H9 (cell line): ENCODE measurements around the gene MAP1LC3B. TPM values are rescaled to one million over a fixed set of nuclear protein-coding genes. Genes with fewer than 3 reads are reported as not detected.

ENCODE experiments used
- DNase-seq: peaks from one replicate; pipeline ENCODE4 v3.0.0-alpha.2; 2017
- H2AFZ ChIP-seq: one replicate; pipeline ENCODE4 v1.6.1; 2013; ENCODE audit warnings: mild to moderate bottlenecking, low read length, control low read depth, moderate library complexity
- H2AK5ac ChIP-seq: 2 replicates; pipeline ENCODE4 v1.6.1; 2013; ENCODE audit warnings: low read length, control low read depth, mixed read lengths; ENCODE audit not compliant: insufficient read length
- H2BK120ac ChIP-seq: one replicate; pipeline ENCODE4 v1.6.1; 2013; ENCODE audit warnings: low read depth, mild to moderate bottlenecking, low read length, control low read depth, inconsistent platforms; ENCODE audit not compliant: poor library complexity, severe bottlenecking
- H2BK12ac ChIP-seq: 2 replicates; pipeline ENCODE4 v1.6.1; 2013; ENCODE audit warnings: low read length, control low read depth, mixed read lengths, low read depth; ENCODE audit not compliant: insufficient read length
- H2BK15ac ChIP-seq: 2 replicates; pipeline ENCODE4 v1.6.1; 2013; ENCODE audit warnings: low read depth, low read length, control low read depth
- H2BK20ac ChIP-seq: one replicate; pipeline ENCODE4 v1.6.1; 2013; ENCODE audit warnings: low read depth, mild to moderate bottlenecking, low read length, control low read depth, inconsistent platforms; ENCODE audit not compliant: poor library complexity, severe bottlenecking
- H2BK5ac ChIP-seq: 2 replicates; pipeline ENCODE4 v1.6.1; 2013; ENCODE audit warnings: low read length, control low read depth, mixed read lengths; ENCODE audit not compliant: insufficient read length
- H3K14ac ChIP-seq: 2 replicates; pipeline ENCODE4 v1.6.1; 2013; ENCODE audit warnings: low read length, control low read depth; ENCODE audit not compliant: insufficient read depth
- H3K18ac ChIP-seq: 2 replicates; pipeline ENCODE4 v1.6.1; 2013; ENCODE audit warnings: low read depth, mild to moderate bottlenecking, mixed read lengths, low read length, control low read depth; ENCODE audit not compliant: insufficient read length
- H3K23ac ChIP-seq: 2 replicates; pipeline ENCODE4 v1.6.1; 2013; ENCODE audit warnings: low read length, control low read depth, mixed read lengths, low read depth; ENCODE audit not compliant: insufficient read length
- H3K23me2 ChIP-seq: 2 replicates; pipeline ENCODE4 v1.6.1; 2013; ENCODE audit warnings: low read depth, mild to moderate bottlenecking, mixed read lengths, low read length, control low read depth; ENCODE audit not compliant: insufficient read length, poor library complexity, severe bottlenecking
- H3K27ac ChIP-seq: 2 replicates; pipeline ENCODE4 v1.5.1; 2013; ENCODE audit warnings: low read length, control low read depth, mixed read lengths, low read depth; ENCODE audit not compliant: insufficient read length
- H3K27me3 ChIP-seq: 2 replicates; pipeline ENCODE4 v1.6.1; 2013; ENCODE audit warnings: low read length, control low read depth, inconsistent platforms; ENCODE audit not compliant: insufficient read depth
- H3K4ac ChIP-seq: 2 replicates; pipeline ENCODE4 v1.6.1; 2013; ENCODE audit warnings: low read depth, mild to moderate bottlenecking, control low read depth, inconsistent platforms, low read length, moderate library complexity
- H3K4me1 ChIP-seq: 2 replicates; pipeline ENCODE4 v1.6.1; 2013; ENCODE audit warnings: low read length, control low read depth, inconsistent platforms; ENCODE audit not compliant: insufficient read depth
- H3K4me2 ChIP-seq: 2 replicates; pipeline ENCODE4 v1.6.1; 2013; ENCODE audit warnings: low read length, control low read depth, mixed read lengths; ENCODE audit not compliant: insufficient read length, insufficient read depth
- H3K56ac ChIP-seq: 2 replicates; pipeline ENCODE4 v1.6.1; 2013; ENCODE audit warnings: low read depth, mild to moderate bottlenecking, mixed read lengths, low read length, control low read depth; ENCODE audit not compliant: insufficient read length
- H3K79me1 ChIP-seq: 2 replicates; pipeline ENCODE4 v1.6.1; 2013; ENCODE audit warnings: low read depth, mild to moderate bottlenecking, moderate library complexity, low read length, control low read depth, inconsistent platforms; ENCODE audit not compliant: insufficient read depth, poor library complexity, severe bottlenecking
- H3K79me2 ChIP-seq: 2 replicates; pipeline ENCODE4 v1.6.1; 2013; ENCODE audit warnings: low read length, control low read depth, inconsistent platforms; ENCODE audit not compliant: insufficient read depth
- H3K9ac ChIP-seq: 2 replicates; pipeline ENCODE4 v1.6.1; 2013; ENCODE audit warnings: low read length, control low read depth, mixed read lengths; ENCODE audit not compliant: insufficient read length; ENCODE audit errors: extremely low read depth
- H3K9me3 ChIP-seq: one replicate; pipeline ENCODE4 v1.6.1; 2013; ENCODE audit warnings: low read depth, low read length, inconsistent platforms; ENCODE audit not compliant: control insufficient read depth
- H3T11ph ChIP-seq: one replicate; pipeline ENCODE4 v1.6.1; 2013; ENCODE audit warnings: mild to moderate bottlenecking, low read length, control low read depth, inconsistent platforms
- H4K20me1 ChIP-seq: one replicate; pipeline ENCODE4 v1.6.1; 2013; ENCODE audit not compliant: control insufficient read depth, insufficient read length, insufficient read depth
- H4K5ac ChIP-seq: 2 replicates; pipeline ENCODE4 v1.6.1; 2013; ENCODE audit warnings: low read depth, mild to moderate bottlenecking, mixed read lengths, low read length, control low read depth; ENCODE audit not compliant: insufficient read length
- H4K8ac ChIP-seq: replicated peaks from 2 replicates; pipeline ENCODE4 v1.6.1; 2013; ENCODE audit warnings: low read length, control low read depth, mixed read lengths, low read depth; ENCODE audit not compliant: insufficient read length
- H4K91ac ChIP-seq: 2 replicates; pipeline ENCODE4 v1.6.1; 2013; ENCODE audit warnings: low read depth, mild to moderate bottlenecking, moderate library complexity, mixed read lengths, low read length, control low read depth; ENCODE audit not compliant: insufficient read length
- H3K27ac Mint-ChIP-seq, 3 experiments: 2 replicates in 2 of 3; 3 replicates in 1 of 3; pipeline ENCODE4 v1.8.0; 2020 to 2021; ENCODE audit warnings: mixed read lengths in 3 of 3, mild to moderate bottlenecking in 1 of 3, moderate library complexity in 1 of 3
- H3K27me3 Mint-ChIP-seq: 2 replicates; pipeline ENCODE4 v1.8.0; 2021; ENCODE audit warnings: low read depth, mild to moderate bottlenecking, moderate library complexity, mixed read lengths
- H3K36me3 Mint-ChIP-seq, 3 experiments: 2 replicates in 2 of 3; 3 replicates in 1 of 3; pipeline ENCODE4 v1.8.0; 2020 to 2021; ENCODE audit warnings: low read depth in 3 of 3, mixed read lengths in 3 of 3; ENCODE audit not compliant: insufficient read depth in 1 of 3
- H3K4me1 Mint-ChIP-seq, 2 experiments: 2 replicates each; pipeline ENCODE4 v1.8.0; 2020; ENCODE audit warnings: mixed read lengths in 2 of 2
- H3K4me3 Mint-ChIP-seq, 2 experiments: 2 replicates in 1 of 2; 3 replicates in 1 of 2; pipeline ENCODE4 v1.8.0; 2020 to 2021; ENCODE audit warnings: mild to moderate bottlenecking in 2 of 2, mixed read lengths in 2 of 2, moderate library complexity in 1 of 2
- H3K9me3 Mint-ChIP-seq, 2 experiments: 2 replicates in 1 of 2; 3 replicates in 1 of 2; pipeline ENCODE4 v1.8.0; 2020; ENCODE audit warnings: mild to moderate bottlenecking in 2 of 2, mixed read lengths in 2 of 2, moderate library complexity in 1 of 2
- WGBS: extraction: QIAGEN DNeasy Blood & Tissue Kit; methylation state at CpG from one replicate; pipeline ENCODE4 v1.1.7; 2013; ENCODE audit warnings: missing lambda C conversion rate, low lambda C conversion rate, mixed read lengths; ENCODE audit not compliant: insufficient read length; ENCODE audit errors: extremely low coverage; 5-methylcytosine and 5-hydroxymethylcytosine counted together
- total RNA-seq: library from RNA; stranded (reverse); gene quantifications from 2 replicates; pipeline ENCODE4 v1.2.1, GENCODE V29; 2021
- TF ChIP-seq, protein P1 (sequence below): fragments of 200-600 bp; sonication (generic); conservative IDR thresholded peaks from 3 replicates; pipeline ENCODE4 v1.8.0; 2021; ENCODE audit warnings: antibody characterized with exemption, mild to moderate bottlenecking

MAP1LC3B gene
- total RNA-seq, 1 experiment from 2014 or later: 47.1 TPM

DNA sequence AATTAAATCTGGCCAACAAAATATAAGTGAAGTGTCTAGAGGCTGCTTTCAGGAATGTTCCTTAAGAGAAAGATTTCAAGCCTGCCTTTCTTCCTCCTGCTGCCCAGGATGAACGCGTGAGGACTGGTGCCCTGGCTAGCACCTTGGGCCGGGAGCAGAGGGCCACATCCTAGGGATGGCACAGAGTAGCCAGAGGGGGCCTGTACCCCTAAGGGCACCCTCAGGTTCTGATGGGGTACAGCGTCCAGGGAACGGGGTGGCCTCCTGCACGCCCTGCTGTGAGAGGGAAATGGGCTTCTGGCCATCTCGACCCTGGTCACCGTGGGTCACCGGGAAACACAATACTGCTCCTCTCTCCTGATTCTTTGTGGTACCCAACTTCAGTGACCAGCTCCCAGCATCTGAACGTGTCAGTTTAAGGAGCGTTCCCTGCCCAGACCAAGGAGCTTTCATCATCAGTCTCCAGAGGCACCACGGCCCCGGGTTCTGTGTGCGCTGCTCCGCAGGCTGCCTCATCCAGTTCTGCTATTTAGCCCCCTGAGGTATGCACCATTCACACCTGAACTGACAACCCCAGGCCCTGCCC lies 40.3 kb downstream of the MAP1LC3B start:
- no peak overlapping the region for H3K18ac ChIP-seq
- no peak overlapping the region for H2AK5ac ChIP-seq
- no peak overlapping the region for H2BK120ac ChIP-seq
- H3K27ac ChIP-seq: no peak overlapping the region
- H4K8ac ChIP-seq: no peak overlapping the region
- no peak overlapping the region for H3K4me2 ChIP-seq
- no peak overlapping the region for H2AFZ ChIP-seq
- H3K79me2 ChIP-seq: no peaks in the 10 kb centered on the region
- no peak for DNase-seq
- WGBS: no CpG with 5 or more reads among the region's 15 CpGs
- no peak overlapping the region for H2BK15ac ChIP-seq
- H3K4me1 ChIP-seq: no peaks in the 10 kb centered on the region
- no peak overlapping the region for H3K14ac ChIP-seq
- H2BK20ac ChIP-seq: no peak overlapping the region
- Mint-ChIP-seq H3K4me1 (peaks cover 7 to 8% of the 10 kb centered on the region in 2 experiments), H3K27me3 (no peaks in the 10 kb centered on the region), H3K9me3 (no peaks in the 10 kb centered on the region), H3K27ac (peak overlapping the region in 1 of 3 experiments; percentile 44; a peak in 2 of 7 replicates), H3K4me3 (no peak overlapping the region), H3K36me3 (peaks cover 7 to 21% (median 17%) of the 10 kb centered on the region in 3 experiments; a peak in 6 of 7 replicates)
- H3K56ac ChIP-seq: no peak overlapping the region
- no peak overlapping the region for H3T11ph ChIP-seq
- no peaks in the 10 kb centered on the region for H3K9me3 ChIP-seq
- H3K23ac ChIP-seq: no peak overlapping the region
- H4K20me1 ChIP-seq: no peaks in the 10 kb centered on the region
- H3K9ac ChIP-seq: no peak overlapping the region
- TF ChIP-seq, protein P1, sequence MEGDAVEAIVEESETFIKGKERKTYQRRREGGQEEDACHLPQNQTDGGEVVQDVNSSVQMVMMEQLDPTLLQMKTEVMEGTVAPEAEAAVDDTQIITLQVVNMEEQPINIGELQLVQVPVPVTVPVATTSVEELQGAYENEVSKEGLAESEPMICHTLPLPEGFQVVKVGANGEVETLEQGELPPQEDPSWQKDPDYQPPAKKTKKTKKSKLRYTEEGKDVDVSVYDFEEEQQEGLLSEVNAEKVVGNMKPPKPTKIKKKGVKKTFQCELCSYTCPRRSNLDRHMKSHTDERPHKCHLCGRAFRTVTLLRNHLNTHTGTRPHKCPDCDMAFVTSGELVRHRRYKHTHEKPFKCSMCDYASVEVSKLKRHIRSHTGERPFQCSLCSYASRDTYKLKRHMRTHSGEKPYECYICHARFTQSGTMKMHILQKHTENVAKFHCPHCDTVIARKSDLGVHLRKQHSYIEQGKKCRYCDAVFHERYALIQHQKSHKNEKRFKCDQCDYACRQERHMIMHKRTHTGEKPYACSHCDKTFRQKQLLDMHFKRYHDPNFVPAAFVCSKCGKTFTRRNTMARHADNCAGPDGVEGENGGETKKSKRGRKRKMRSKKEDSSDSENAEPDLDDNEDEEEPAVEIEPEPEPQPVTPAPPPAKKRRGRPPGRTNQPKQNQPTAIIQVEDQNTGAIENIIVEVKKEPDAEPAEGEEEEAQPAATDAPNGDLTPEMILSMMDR: no peak
- H3K23me2 ChIP-seq: no peaks in the 10 kb centered on the region
- no peak overlapping the region for H3K4ac ChIP-seq
- no peak overlapping the region for H4K5ac ChIP-seq
- peaks cover 5% of the 10 kb centered on the region for H3K79me1 ChIP-seq
- H2BK5ac ChIP-seq: no peak overlapping the region
- H3K27me3 ChIP-seq: no peaks in the 10 kb centered on the region
- H4K91ac ChIP-seq: no peak overlapping the region
- H2BK12ac ChIP-seq: no peak overlapping the region
